HG03575 (cell line): ENCODE measurements around the gene SH3RF1.
A peak's percentile ranks its signal among the peaks of the same experiment; 100 is the strongest.

ENCODE experiments used
- ATAC-seq: cut with Tn5 transposase; IDR thresholded peaks from one replicate; pipeline ENCODE4 v1.9.1; 2021; ENCODE audit not compliant: unreplicated experiment, insufficient number of reproducible peaks, low FRiP score; ENCODE audit errors: extremely low read depth

SH3RF1 gene

DNA sequence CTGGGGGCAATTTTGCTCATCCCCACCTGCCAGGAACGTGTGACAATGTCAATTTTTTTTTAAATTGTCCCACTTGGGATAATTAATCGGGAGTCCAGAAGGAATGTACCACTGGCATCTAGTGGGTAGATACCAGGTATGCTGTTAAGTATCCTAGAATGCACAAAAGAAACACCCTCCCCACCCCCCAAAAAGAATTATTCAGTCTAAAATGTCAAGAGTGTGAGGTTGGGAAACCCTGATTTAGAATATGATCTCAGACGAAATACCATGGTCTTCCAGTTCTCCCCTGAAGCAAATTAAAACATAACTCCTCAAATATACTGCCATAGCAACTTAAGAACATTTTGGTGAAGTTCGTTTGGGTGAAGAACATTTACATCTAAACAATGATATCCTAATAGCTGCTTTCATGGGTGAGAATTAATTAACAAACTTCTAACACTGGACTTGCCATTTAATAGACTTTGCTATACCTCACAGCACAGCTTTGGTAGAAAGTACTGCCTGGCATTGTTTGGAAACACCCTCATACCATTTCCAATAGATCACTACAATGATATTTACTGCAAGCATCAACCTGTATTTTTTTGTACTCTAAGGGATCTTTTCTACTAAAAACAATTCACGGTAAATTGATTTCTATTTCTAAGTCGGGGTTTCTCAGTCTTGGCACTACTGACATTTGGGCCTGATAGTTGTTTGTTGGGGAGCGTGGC, 36.5 kb downstream of the SH3RF1 start:
- ATAC-seq: no peak

DNA sequence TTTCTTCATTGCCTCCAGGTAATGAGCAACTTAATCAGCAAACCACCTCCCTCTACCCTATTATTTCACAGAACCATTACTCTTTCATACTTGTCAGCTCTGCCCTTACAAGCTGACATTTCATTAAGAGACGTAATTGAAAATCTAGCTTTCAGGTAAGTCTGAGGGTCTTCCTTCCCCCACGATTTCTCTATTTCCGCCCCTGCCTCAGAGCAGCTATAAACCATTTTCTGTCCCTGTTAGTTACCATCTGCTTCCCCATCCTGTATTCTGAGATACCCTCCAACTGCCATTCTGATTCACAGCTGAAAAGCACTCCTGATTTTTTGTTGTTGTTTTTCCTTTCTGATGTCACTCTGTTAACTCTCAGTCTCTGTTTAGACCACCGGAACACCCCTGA, 37.1 kb downstream of the SH3RF1 start:
- no peak for ATAC-seq

DNA sequence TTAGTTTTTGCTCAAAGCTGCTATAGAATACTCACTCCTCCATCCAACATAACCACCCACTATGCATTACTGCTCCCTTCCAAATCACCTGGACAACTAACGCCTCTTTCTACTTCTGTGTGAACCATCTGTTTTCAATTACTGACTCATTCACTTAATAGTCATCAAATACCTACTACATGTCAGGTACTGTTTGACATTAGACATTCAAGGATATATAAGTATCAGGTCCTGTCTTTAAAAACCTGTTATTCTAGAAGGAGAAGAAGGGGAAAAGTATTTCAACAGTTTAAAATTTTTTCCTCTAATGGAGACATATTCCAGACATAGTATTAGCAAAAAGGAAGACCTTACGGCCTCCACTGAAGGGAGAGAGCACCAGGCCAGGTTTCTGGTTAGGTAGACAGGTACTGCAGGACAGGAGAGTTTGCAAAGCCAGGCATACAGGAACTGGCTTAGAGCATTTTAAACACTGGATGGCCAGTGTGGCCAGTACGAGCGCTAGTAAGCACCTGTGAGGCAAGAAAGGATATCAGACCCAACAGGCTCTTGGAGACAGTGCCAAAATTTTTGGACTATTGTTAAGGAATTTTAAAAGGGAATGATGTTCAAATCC, 39.0 kb downstream of the SH3RF1 start:
- no peak for ATAC-seq

DNA sequence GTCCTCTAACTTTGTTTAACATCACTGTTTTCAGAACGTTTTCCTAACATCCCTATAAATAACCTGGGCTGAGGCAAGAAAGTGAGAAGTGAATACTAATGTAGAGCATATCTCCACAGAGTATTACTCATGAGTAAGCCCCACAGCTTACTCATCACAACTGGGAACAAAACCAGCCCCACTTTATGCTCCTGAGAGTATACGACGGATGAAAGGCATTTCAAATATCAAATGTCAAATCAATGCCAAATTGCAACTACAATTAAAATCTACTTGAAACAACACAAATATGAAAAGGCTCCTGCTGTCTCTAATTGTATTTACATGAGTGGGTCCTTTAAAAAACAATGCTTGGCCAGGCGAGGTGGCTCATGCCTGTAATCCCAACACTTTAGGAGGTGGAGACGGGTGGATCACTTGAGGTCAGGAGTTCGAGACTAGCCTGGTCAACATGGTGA, 41.2 kb downstream of the SH3RF1 start:
- ATAC-seq: no peak

DNA sequence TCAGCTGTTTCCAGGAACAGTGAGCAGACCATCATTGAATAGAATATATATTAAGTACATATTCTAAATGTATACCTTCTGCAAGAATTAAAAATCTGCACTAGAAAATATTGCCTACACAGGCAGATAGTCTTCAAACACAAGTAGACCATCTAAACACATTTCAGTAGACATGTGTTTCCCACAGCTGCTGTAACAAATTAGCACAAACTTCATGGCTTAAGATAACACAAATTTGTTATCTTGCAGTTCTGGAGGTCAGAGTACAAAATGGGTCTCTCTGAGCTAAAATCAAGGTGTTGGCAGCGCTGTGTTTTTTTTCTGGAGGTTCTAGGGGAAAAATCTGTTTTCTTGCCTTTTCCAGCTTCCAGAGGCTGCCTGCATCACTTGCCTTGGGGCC, 42.7 kb downstream of the SH3RF1 start:
- no peak for ATAC-seq

DNA sequence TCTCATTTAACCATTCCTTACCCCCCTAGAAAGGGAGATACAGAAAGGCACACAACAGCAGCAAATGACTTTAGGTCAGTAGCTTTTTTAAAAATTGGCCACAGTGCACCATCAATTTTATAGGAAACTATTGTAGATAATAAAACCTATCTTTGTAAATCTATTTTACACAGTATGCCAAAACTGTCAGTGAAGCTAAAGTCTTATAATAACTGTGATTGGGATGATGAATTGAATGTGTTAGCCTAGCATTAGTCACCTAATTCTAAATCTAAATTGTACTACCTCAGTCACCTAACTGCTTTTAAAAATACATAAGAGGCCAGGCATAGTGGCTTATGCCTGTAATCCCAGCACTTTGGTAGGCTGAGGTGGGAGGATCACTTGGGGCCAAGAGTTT, 44.2 kb downstream of the SH3RF1 start:
- ATAC-seq: no peak

DNA sequence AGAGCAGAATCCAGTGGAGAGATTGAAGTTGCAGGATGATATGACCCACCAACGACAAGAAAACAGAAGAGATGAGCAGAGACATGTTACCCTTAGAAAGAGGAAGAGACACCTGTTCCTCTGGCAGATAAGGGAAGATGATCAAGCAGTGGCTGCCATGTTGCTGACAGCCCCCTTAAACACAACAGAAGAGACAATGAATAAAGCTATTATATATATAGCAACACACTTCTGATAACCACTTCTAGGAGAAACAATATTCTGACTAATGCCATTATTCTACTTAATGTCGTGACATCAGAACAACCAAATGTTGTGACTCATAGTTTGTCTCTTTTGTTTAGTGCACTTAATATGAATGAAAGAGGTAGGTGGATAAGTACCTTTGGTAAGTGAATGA, 44.9 kb downstream of the SH3RF1 start:
- ATAC-seq: peak; percentile 20

DNA sequence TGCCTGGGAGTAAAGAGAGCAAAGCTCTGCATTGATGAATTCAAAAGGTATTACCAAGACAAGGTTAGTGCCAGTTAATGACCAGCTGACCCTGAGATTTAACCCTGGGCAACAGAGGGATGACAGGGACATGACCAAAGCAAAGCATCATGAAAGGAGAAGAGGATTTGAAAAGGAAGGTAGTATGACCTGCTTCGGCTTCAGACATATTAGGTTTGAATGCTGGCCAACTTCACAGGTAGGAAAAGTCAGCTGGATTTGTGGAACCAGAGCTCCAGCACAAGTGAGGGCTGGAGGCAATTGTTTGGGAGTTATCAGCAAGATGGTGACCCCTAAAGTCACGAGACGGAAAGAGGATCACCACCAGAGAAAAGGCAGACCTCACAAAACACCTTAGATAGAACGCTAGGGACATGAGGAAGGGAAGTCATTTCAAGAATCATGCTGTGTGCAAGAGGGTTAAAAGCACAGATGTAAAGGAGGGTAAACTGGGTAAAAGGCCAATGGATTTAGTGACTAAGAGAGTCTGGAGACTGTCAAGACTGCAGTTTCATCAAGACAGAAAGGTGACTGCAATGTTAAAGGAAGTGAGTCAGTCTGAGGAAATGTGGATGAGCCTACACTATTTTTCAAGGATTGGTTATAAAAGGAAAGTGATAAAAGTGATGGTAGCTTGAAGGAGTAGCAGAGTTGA, 45.6 kb downstream of the SH3RF1 start:
- ATAC-seq: peak; percentile 64

DNA sequence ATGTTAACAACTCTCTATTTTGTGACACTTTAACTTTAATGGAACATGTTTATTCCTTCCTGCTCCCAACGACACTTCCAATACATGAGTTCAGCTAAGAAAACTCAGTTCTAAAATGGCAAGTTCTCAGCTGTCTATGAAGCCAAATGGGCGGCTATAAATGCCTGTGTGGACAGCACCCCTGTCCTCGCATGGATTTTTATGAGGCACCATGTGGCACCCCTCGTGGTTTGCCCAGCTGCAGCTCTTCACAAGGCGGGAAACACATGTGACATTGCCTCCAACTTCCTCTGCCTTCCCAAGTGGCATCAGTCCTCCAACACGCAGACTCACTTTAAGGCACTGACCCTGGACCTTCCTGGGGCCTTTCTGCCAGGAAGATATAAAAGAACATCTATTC, 48.0 kb downstream of the SH3RF1 start:
- ATAC-seq: no peak

DNA sequence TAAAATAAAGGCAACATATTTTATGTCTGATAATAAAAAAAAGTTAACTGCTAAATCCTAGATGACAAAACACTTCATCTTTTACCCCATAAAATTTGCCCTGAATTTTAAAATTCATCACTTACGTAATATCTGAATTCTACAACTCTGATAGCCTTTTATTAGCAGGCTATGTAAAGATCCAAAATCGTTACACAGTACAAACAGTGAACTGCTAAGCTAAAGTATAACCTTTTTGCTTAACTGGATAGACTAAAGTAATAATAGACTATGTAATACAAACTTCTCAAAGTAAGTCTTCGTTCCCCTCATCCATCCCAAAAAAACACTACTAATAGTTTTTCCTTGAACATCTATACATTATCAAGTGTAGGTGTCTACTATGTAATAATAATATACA, 49.1 kb downstream of the SH3RF1 start:
- ATAC-seq: no peak

DNA sequence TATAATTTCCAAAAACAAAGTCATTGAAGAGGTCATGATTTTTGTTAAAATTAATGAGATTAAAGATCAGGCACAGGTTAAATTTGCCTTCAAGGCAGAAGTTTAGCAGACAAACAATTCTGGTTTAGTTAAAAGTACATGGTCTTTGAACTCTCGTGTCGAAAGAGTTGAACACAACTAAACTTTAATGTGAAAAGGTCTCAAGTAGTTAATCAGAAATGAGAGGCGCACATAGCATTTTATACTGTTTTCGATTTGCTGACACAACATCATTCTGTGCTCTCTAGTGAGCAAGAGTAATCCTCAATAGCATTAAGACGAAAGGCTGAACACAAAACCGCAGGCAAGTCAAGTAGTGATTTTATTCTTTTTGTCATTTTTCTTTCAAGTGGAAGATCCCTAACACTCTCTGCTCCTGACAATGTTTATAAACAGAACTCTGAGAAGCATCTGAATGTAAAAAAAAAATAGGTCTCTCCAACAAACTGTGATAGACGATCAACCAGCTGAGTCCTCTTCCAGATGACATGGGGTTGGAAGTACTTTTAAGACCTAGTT, 49.8 kb downstream of the SH3RF1 start:
- ATAC-seq: no peak

DNA sequence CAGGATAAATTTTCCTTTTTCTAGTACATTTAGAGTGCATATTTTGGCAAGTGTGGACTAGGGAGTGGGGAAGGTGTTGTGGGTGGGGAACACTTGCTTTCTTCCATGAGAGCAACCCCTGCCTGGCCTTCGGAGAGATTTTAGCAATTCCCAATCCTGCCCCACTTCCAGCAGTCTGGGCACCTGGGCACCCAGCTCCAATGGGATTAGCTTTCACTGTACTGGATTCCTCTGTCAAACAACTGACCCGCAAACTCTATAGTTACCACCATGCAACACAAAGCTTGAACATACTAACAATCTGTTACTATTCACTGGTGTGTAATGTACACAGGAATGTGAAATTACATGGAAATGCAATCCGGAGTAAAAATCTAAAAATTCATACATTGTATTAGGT, 50.3 kb downstream of the SH3RF1 start:
- no peak for ATAC-seq

DNA sequence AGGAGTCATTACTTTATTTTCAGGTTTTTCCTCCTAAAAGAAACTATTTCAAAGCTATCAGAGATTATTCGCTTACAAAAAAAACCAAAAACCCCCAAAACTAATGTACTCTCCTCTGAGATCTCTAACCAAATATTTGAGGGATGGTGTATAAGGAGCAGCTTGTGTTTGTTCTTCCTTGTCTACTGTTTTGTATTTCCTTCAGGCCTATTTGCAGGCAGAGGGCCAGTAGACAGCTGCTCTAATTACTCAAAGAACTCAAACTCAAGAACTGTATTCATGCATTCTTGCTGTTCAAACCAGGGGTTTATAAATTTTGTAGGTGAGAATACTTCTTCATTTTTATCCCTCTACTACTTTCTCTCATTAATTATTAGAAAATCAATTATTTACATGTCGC, 51.3 kb downstream of the SH3RF1 start:
- no peak for ATAC-seq

DNA sequence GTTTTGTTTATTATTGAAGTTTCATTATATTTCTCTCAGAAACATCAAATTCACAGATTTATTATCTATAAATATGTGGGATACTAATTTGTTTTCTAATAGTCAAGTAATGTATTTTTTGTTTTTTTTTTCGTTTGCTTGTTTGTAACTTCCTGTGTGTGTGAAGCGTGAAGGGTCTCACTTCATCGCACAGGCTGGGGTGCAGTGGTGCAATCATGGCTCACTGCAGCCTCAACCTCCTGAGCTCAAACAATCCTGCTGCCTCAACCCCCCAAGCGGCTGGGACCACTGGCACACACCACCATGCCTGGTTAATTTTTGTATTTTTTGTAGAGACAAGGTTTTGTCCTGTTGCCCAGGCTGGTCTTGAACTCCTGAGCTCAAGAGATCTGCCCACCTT, 55.1 kb downstream of the SH3RF1 start:
- no peak for ATAC-seq

DNA sequence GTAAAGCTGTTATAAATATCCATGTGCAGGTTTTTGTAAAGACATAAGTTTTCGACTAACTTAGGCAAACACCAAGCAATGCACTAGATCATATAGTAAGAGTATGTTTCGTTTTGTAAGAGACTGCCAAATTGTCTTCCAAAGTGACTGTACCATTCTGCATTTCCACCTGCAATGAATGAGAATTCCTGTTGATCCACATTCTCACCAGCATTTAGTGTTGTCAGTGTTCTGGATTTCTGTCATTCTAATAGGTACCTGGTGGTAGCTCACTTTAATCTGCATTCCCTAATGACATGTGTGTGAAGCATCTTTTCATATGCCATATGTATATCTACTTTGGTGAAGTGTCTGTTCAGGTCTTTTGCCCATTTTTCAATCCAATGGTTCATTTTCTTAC, 57.8 kb downstream of the SH3RF1 start:
- ATAC-seq: no peak

DNA sequence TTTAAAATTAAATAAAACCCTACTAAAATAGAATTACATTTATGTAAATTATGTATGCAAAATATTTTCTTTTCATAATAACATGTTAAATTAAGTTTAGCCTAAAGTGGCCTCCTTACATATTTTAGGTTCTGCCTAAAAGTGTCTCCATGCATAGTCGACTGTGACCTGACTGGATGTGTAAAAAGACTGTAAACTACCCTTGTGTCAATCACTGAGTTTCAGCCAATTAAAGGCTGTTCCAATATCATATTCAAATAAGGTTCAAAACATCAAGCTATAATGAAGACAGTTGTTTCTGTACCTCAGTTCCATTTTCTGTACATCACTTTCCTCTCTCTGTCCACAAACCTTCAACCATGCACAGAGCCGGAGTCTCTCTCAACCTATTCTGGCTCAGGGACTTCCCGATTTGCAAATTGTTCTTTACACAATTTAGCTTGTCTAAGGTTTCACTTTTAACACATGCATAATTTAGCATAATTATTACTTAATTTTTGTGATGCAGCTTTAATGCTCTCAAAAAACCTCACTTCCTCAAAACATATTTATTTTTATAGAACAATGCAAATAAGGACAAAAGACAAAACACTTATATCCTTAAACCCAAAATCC, 60.1 kb downstream of the SH3RF1 start:
- ATAC-seq: peak; percentile 89

DNA sequence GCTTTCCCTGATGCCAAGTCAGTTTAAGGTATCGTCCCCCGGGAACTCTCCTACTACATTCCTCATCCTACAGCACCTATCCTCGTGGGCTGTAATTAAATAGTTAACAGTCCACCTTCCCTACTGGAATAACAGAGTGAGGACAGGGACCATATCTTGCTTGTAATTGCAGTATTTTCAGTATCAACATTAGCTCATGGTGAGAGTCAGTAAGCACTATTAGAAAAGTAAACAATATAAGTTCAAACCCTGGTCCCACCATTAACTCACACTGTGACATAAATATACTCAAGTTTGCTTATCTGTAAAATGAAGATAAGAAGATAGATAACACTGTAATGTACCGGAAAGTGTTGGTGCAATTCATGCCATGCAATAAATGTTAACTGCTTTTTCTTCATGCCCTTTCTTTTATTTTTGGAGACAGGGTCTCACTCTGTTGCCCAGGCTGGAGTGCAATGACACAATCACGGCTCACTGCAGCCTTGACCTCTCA, 61.3 kb downstream of the SH3RF1 start:
- no peak for ATAC-seq

DNA sequence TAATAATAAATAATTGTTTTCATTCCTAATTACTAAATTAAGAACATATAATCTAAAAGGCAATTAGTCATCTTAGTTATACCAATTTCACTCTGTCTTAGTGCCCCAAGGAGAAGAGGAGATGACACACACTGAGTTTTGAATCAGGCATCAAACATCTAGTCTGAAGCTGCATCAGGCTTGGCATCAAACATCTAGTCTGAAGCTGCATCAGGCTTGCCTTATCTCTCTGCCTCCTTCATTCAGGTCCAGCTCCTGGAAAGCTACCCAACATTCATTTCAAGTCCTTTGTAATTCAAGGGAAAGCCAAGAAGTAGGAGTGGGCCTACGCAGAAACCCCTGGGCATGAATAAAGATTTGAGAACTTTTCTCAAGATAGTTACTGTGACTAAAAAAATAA, 62.2 kb downstream of the SH3RF1 start:
- ATAC-seq: no peak

DNA sequence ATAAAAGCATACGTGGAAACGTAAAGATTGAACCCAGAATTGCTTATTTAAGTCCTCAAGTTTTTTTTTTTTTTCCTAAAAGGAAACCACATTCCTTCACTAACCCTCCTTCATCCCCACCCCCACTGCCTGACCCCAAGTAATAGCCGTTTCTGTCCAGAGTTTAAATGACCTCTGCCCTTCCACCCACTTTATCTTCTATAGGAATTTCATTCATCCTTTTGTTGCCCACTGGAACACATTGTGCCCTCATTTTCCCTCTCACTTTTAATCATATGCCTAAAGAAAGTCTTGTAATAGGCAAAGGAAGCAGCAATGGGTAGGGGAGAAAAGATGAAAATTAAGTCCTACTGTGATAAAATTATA, 62.7 kb downstream of the SH3RF1 start:
- no peak for ATAC-seq
